ENCODE measurements around the gene RNU6-1.

- TF ChIP-seq CTCF (IDR thresholded peaks at IDR 0.05), result no peak
- TF ChIP-seq POLR2AphosphoS5 (IDR thresholded peaks at IDR 0.05; ENCODE audit: low read depth, low read length), result no peak
Measured at GRCh38 chr15:67801142-67801541, 38.7 kb downstream of the RNU6-1 start.
